Panc1 (cell line): Measurements from ENCODE around the gene ACOX1. TPM values are rescaled to one million over a fixed set of nuclear protein-coding genes. Genes with fewer than 3 reads are reported as not detected.

ENCODE experiments used
- ATAC-seq: fragments of 200-7000 bp; cut with Tn5 transposase; 2 replicates; pipeline ENCODE4 v1.9.1; 2020; ENCODE audit warnings: mild to moderate bottlenecking, moderate library complexity
- BruUV-seq: library from RNA; stranded (reverse); fragments of 400-500 nt; replicated peaks from 2 replicates; lab custom pipeline; 2021; lab: Mats Ljungman, UMichigan
- CTCF ChIA-PET: fragments of 300-600 bp; sonication (Branson Sonifier 250); formaldehyde crosslinking; loops from one replicate; lab custom pipeline; 2022; ENCODE audit warnings: antibody characterized with exemption; lab: Charles Lee
- POLR2A ChIA-PET: fragments of 300-600 bp; sonication (Branson Sonifier 250); formaldehyde crosslinking; loops from one replicate; lab custom pipeline; 2022; ENCODE audit warnings: antibody characterized with exemption; lab: Charles Lee
- DNase-seq: peaks from one replicate; pipeline ENCODE4 v3.0.0-alpha.2; 2010; ENCODE audit warnings: low read depth, low spot score
- H3K27ac ChIP-seq: 2 replicates; pipeline ENCODE4 v1.5.1; 2011; ENCODE audit warnings: mild to moderate bottlenecking, low read length, inconsistent platforms
- H3K27me3 ChIP-seq: fragments of 200-500 bp; sonication (Bioruptor generic); 2 replicates; pipeline ENCODE4 v1.6.0; 2014; ENCODE audit warnings: low read length, inconsistent platforms; ENCODE audit not compliant: control insufficient read depth, insufficient read depth
- H3K36me3 ChIP-seq: fragments of 200-500 bp; sonication (Bioruptor generic); 2 replicates; pipeline ENCODE4 v1.5.1; 2014; ENCODE audit warnings: inconsistent platforms, mild to moderate bottlenecking, low read length, moderate library complexity; ENCODE audit not compliant: control insufficient read depth, insufficient read depth
- H3K4me1 ChIP-seq: 2 replicates; pipeline ENCODE4 v1.5.1; 2011; ENCODE audit warnings: inconsistent platforms, mild to moderate bottlenecking, low read length, moderate library complexity; ENCODE audit not compliant: control insufficient read depth, insufficient read depth
- H3K4me3 ChIP-seq, 2 experiments: 2 replicates each; pipeline ENCODE4 v1.5.1; 2011 to 2012; ENCODE audit warnings: low read depth in 2 of 2, low read length in 2 of 2, mild to moderate bottlenecking in 2 of 2, inconsistent platforms in 1 of 2, moderate library complexity in 1 of 2
- H3K9me3 ChIP-seq: fragments of 200-500 bp; sonication (Bioruptor generic); 2 replicates; pipeline ENCODE4 v1.5.1; 2014; ENCODE audit warnings: low read depth, mild to moderate bottlenecking, inconsistent platforms, low read length, moderate library complexity; ENCODE audit not compliant: control insufficient read depth, insufficient read depth
- POLR2AphosphoS5 ChIP-seq: IDR thresholded peaks from 2 replicates; pipeline ENCODE4 v1.6.1; 2012; ENCODE audit warnings: mild to moderate bottlenecking, low read depth, low read length, moderate library complexity
- SIN3A ChIP-seq: IDR thresholded peaks from 2 replicates; pipeline ENCODE4 v1.6.1; 2012; ENCODE audit warnings: low read depth, mild to moderate bottlenecking, low read length, moderate library complexity, borderline replicate concordance; ENCODE audit not compliant: insufficient read depth
- TCF7L2 ChIP-seq: IDR thresholded peaks from 2 replicates; pipeline ENCODE4 v1.6.1; 2011; ENCODE audit warnings: mild to moderate bottlenecking, low read depth, low read length, inconsistent platforms
- in situ Hi-C: cut with HindIII; loops from 2 replicates; pipeline ENCODE4 v1.10.0; 2016; ENCODE audit warnings: low sequenced_read_pairs, low pct_unique_long_range_greater_than_20kb
- intact Hi-C: fragments of 100-400 bp; cut with micrococcal nuclease; formaldehyde crosslinking; loops from one replicate; pipeline ENCODE4 v1.10.0; 2022; ENCODE audit not compliant: unreplicated experiment
- total RNA-seq: library from RNA; stranded (reverse); gene quantifications from one replicate; pipeline ENCODE4 v1.2.1, GENCODE V29; 2021; ENCODE audit not compliant: unreplicated experiment
- TF ChIP-seq, protein P1 (sequence below), 2 experiments: IDR thresholded peaks; 2 replicates each; pipeline ENCODE4 v1.6.1; 2011 to 2012; ENCODE audit warnings: low read depth in 2 of 2, control low read depth in 1 of 2, low read length in 1 of 2, mild to moderate bottlenecking in 1 of 2, moderate library complexity in 1 of 2; ENCODE audit not compliant: insufficient read depth in 1 of 2
- TF ChIP-seq, protein P2 (sequence below): fragments of 450-650 bp; IDR thresholded peaks from 2 replicates; pipeline ENCODE4 v1.5.1; 2017; ENCODE audit warnings: mild to moderate bottlenecking

The ACOX1 gene
- total RNA-seq, 1 experiment from 2014 or later, result 53.5 TPM

DNA sequence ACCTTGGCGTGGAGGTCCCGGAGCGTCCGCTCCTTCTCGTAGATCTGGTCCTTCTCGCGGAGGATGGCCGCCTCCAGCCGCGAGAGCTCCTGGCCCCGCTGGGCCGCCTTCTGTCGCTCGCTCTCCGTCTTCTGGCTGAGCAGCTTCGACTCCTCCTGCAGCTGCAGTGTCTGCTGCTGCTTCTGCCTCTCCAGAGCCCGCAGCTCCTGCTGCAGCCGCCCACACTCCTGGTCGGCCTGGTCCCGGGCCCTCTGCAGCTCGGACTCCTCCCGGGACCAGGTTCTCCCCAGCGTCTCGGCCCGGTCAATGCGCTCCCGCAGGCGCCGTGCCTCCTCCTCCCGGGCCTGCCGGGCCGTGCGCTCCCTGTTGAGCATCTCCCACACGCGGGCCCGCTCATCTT, 29.2 kb upstream of the ACOX1 start:
- in situ Hi-C loops, result no loop called here
- CTCF ChIA-PET, result interaction anchor here (0.9 kb wide), 1 partner anchor 10 kb away, joined by 5 read pairs; no protein-coding TSS in a partner anchor
- TF ChIP-seq, protein P1, sequence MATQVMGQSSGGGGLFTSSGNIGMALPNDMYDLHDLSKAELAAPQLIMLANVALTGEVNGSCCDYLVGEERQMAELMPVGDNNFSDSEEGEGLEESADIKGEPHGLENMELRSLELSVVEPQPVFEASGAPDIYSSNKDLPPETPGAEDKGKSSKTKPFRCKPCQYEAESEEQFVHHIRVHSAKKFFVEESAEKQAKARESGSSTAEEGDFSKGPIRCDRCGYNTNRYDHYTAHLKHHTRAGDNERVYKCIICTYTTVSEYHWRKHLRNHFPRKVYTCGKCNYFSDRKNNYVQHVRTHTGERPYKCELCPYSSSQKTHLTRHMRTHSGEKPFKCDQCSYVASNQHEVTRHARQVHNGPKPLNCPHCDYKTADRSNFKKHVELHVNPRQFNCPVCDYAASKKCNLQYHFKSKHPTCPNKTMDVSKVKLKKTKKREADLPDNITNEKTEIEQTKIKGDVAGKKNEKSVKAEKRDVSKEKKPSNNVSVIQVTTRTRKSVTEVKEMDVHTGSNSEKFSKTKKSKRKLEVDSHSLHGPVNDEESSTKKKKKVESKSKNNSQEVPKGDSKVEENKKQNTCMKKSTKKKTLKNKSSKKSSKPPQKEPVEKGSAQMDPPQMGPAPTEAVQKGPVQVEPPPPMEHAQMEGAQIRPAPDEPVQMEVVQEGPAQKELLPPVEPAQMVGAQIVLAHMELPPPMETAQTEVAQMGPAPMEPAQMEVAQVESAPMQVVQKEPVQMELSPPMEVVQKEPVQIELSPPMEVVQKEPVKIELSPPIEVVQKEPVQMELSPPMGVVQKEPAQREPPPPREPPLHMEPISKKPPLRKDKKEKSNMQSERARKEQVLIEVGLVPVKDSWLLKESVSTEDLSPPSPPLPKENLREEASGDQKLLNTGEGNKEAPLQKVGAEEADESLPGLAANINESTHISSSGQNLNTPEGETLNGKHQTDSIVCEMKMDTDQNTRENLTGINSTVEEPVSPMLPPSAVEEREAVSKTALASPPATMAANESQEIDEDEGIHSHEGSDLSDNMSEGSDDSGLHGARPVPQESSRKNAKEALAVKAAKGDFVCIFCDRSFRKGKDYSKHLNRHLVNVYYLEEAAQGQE (IDR thresholded peaks at IDR 0.05; ENCODE audit: insufficient read depth in 1 of 2, low read depth in 2 of 2, low read length in 1 of 2), result no peak
- TF ChIP-seq, protein P2, sequence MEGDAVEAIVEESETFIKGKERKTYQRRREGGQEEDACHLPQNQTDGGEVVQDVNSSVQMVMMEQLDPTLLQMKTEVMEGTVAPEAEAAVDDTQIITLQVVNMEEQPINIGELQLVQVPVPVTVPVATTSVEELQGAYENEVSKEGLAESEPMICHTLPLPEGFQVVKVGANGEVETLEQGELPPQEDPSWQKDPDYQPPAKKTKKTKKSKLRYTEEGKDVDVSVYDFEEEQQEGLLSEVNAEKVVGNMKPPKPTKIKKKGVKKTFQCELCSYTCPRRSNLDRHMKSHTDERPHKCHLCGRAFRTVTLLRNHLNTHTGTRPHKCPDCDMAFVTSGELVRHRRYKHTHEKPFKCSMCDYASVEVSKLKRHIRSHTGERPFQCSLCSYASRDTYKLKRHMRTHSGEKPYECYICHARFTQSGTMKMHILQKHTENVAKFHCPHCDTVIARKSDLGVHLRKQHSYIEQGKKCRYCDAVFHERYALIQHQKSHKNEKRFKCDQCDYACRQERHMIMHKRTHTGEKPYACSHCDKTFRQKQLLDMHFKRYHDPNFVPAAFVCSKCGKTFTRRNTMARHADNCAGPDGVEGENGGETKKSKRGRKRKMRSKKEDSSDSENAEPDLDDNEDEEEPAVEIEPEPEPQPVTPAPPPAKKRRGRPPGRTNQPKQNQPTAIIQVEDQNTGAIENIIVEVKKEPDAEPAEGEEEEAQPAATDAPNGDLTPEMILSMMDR, result no peak
- no peak for TF ChIP-seq POLR2AphosphoS5
- no peak for TF ChIP-seq TCF7L2
- TF ChIP-seq SIN3A, result no peak

DNA sequence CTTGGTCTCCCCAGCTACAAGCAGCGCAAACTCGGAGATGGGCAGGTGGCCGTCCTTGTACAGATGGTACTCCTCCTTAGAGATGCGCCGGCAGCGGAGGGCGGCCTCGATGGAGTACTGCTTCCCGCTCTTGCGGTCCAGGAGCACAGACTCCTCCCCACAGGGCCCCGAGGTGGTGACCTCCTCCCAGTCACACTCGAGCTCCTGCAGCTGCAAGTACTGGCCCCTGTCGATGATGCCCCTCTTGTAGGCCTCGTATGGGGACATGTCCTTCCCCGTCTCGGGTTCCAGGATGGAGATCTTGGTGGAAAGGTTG, 28.8 kb upstream of the ACOX1 start:
- in situ Hi-C loops (no loop called here), intact Hi-C loops (no loop called here)
- Histone ChIP-seq H3K36me3 (no peaks in the 10 kb centered on the region), H3K4me1 (peaks cover 15% of the 10 kb centered on the region), H3K4me3 (no peak overlapping the region), H3K27ac (no peak overlapping the region), H3K9me3 (no peaks in the 10 kb centered on the region), H3K27me3 (no peaks in the 10 kb centered on the region)
- ATAC-seq, result no peak
- CTCF ChIA-PET, result interaction anchor here (0.9 kb wide), 1 partner anchor 9 kb away, joined by 5 read pairs; no protein-coding TSS in a partner anchor
- TF ChIP-seq, protein P1 (IDR thresholded peaks at IDR 0.05; ENCODE audit: insufficient read depth in 1 of 2, low read depth in 2 of 2, low read length in 1 of 2), result no peak
- no peak for TF ChIP-seq POLR2AphosphoS5
- TF ChIP-seq TCF7L2, result no peak
- TF ChIP-seq SIN3A, result no peak
- TF ChIP-seq, protein P2, result no peak
- POLR2A ChIA-PET, result interaction anchor here (0.6 kb wide), 1 partner anchor 40 kb away, joined by 3 read pairs; no protein-coding TSS in a partner anchor
- BruUV-seq, result no TSS peak
- no peak for DNase-seq

More for the DNA sequence above, 29.2 kb upstream of the ACOX1 start:
- BruUV-seq, result no TSS peak
- Histone ChIP-seq H3K36me3 (no peaks in the 10 kb centered on the region), H3K27me3 (no peaks in the 10 kb centered on the region), H3K27ac (no peak overlapping the region), H3K9me3 (no peaks in the 10 kb centered on the region), H3K4me3 (no peak overlapping the region), H3K4me1 (peaks cover 15% of the 10 kb centered on the region)
- POLR2A ChIA-PET, result interaction anchor here (0.6 kb wide), 1 partner anchor 40 kb away, joined by 3 read pairs; no protein-coding TSS in a partner anchor
- intact Hi-C loops, result no loop called here
- DNase-seq (no peak), ATAC-seq (no peak)
